ENCODE measurements around the gene HUS1.

HUS1 gene

GRCh38 chr7:47965456-47965855 is 14.0 kb downstream of the HUS1 start:
- ChIA-PET CTCF (no interaction called here), POLR2A (no interaction called here)
- Histone ChIP-seq H3K36me3 (ENCODE audit: control insufficient read depth in 2 of 2, insufficient read depth in 1 of 2, low read length in 2 of 2) (peaks cover 40 to 80% of the 10 kb centered on the region in 2 experiments), H3K4me3 (ENCODE audit: low read depth, low read length) (no peak overlapping the region), H3K27ac (ENCODE audit: extremely low read depth, low read depth, low read length) (no peak overlapping the region), H3K9me3 (ENCODE audit: control insufficient read depth, insufficient read depth, low read depth, low read length) (no peaks in the 10 kb centered on the region), H3K4me1 (ENCODE audit: control insufficient read depth, insufficient read depth, low read length) (no peaks in the 10 kb centered on the region)
- TF ChIP-seq ZNF148 (tag by site-specific recombination; IDR thresholded peaks at IDR 0.05; ENCODE audit: borderline replicate concordance) (no peak), ZNF239 (tag by site-specific recombination; IDR thresholded peaks at IDR 0.05) (no peak), ZNF660 (tag by site-specific recombination; IDR thresholded peaks at IDR 0.05) (no peak), ZBTB26 (tag by site-specific recombination; optimal IDR thresholded peaks at IDR 0.05) (no peak), ZNF146 (tag by site-specific recombination; IDR thresholded peaks at IDR 0.05) (no peak), PRDM4 (tag by site-specific recombination; IDR thresholded peaks at IDR 0.05) (no peak), ZNF747 (tag by site-specific recombination; IDR thresholded peaks at IDR 0.05) (no peak)
- TF ChIP-seq, protein P1, sequence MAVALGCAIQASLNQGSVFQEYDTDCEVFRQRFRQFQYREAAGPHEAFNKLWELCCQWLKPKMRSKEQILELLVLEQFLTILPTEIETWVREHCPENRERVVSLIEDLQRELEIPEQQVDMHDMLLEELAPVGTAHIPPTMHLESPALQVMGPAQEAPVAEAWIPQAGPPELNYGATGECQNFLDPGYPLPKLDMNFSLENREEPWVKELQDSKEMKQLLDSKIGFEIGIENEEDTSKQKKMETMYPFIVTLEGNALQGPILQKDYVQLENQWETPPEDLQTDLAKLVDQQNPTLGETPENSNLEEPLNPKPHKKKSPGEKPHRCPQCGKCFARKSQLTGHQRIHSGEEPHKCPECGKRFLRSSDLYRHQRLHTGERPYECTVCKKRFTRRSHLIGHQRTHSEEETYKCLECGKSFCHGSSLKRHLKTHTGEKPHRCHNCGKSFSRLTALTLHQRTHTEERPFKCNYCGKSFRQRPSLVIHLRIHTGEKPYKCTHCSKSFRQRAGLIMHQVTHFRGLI (tag by site-specific recombination; IDR thresholded peaks at IDR 0.05): no peak

DNA sequence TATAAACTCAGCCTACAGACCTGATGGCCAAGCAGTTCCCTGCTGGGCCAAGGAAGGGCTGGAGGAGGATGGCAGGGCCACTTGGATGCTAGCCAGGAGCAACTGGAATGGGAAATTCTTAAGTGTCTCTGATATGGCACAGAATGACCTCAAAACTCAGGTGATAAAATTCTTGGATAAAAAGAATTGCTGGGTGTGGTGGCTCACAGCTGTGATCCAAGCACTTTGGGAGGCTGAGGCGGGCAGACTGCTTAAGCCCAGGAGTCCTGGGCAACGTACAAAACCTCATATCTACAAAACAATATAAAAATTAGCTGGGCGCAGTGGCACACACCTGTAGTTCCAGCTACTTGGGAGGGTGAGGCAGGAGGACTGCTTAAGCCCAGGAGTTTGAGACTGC is 17.2 kb downstream of the HUS1 start:
- ChIA-PET CTCF (interaction anchor here (0.5 to 1.7 kb wide), 3 partner anchors 14 to 727 kb away, joined by 4 to 6 read pairs (median 4); partner anchors contain the start of gene PKD1L1), POLR2A (no interaction called here)
- peaks cover 35 to 73% of the 10 kb centered on the region in 2 experiments for H3K36me3 ChIP-seq (ENCODE audit: control insufficient read depth in 2 of 2, insufficient read depth in 1 of 2, low read length in 2 of 2)
- no peak for TF ChIP-seq ZNF561 (tag by site-specific recombination; IDR thresholded peaks at IDR 0.05; ENCODE audit: borderline replicate concordance)
- TF ChIP-seq ZFP3 (tag by site-specific recombination; IDR thresholded peaks at IDR 0.05; ENCODE audit: low read depth): no peak
- no peak for TF ChIP-seq RBAK (tag by site-specific recombination; IDR thresholded peaks at IDR 0.05)
- TF ChIP-seq ZNF394 (tag by site-specific recombination; IDR thresholded peaks at IDR 0.05; ENCODE audit: borderline replicate concordance): no peak
- TF ChIP-seq SP3 (tag by site-specific recombination; IDR thresholded peaks at IDR 0.05): no peak
- TF ChIP-seq HOXD13 (CRISPR knock-in tag; IDR thresholded peaks at IDR 0.05; ENCODE audit: borderline replicate concordance): no peak
- no peak for TF ChIP-seq ZNF274 (IDR thresholded peaks at IDR 0.05; ENCODE audit: low read length)
- TF ChIP-seq ZNF274 (tag by site-specific recombination; IDR thresholded peaks at IDR 0.05; ENCODE audit: borderline replicate concordance): no peak
- no peak for TF ChIP-seq ZNF585B (tag by site-specific recombination; IDR thresholded peaks at IDR 0.05)
- no peak for TF ChIP-seq ZIC2 (tag by site-specific recombination; IDR thresholded peaks at IDR 0.05)
- TF ChIP-seq, protein P2, sequence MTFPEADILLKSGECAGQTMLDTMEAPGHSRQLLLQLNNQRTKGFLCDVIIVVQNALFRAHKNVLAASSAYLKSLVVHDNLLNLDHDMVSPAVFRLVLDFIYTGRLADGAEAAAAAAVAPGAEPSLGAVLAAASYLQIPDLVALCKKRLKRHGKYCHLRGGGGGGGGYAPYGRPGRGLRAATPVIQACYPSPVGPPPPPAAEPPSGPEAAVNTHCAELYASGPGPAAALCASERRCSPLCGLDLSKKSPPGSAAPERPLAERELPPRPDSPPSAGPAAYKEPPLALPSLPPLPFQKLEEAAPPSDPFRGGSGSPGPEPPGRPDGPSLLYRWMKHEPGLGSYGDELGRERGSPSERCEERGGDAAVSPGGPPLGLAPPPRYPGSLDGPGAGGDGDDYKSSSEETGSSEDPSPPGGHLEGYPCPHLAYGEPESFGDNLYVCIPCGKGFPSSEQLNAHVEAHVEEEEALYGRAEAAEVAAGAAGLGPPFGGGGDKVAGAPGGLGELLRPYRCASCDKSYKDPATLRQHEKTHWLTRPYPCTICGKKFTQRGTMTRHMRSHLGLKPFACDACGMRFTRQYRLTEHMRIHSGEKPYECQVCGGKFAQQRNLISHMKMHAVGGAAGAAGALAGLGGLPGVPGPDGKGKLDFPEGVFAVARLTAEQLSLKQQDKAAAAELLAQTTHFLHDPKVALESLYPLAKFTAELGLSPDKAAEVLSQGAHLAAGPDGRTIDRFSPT (tag by site-specific recombination; IDR thresholded peaks at IDR 0.05): no peak
- no peak overlapping the region for H3K4me3 ChIP-seq (ENCODE audit: low read depth, low read length)
- no peak overlapping the region for H3K27ac ChIP-seq (ENCODE audit: extremely low read depth, low read depth, low read length)
- no peaks in the 10 kb centered on the region for H3K9me3 ChIP-seq (ENCODE audit: control insufficient read depth, insufficient read depth, low read depth, low read length)
- H3K4me1 ChIP-seq (ENCODE audit: control insufficient read depth, insufficient read depth, low read length): no peaks in the 10 kb centered on the region
